NCI-H1105 (cell line): ENCODE data around the gene FJX1.
A peak's percentile ranks its signal among the peaks of the same experiment; 100 is the strongest.

Experiments used
- DNase-seq: peaks from one replicate; lab custom pipeline; 2025; lab: John Stamatoyannopoulos, UW

Gene FJX1

DNA sequence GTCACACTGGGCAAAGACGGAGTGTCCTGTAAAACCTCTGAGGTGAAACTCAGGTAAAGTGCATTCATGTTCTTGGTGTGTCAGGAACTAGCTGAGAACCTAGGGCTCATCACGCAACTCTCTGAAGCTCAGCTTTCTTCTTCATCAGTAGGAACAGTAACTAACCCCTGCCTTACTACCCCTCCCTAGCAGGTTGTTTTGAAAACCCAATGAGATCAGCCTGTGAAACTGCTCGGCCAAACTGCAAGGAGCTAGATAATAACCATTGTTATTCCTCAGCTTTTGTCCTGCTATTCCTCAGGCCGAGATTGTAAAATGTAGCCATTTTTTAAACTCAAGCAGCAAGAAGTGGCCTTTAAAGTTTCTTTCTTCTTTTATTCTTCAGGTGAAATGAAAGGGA, 9.8 kb upstream of the FJX1 start:
- no peak for DNase-seq

DNA sequence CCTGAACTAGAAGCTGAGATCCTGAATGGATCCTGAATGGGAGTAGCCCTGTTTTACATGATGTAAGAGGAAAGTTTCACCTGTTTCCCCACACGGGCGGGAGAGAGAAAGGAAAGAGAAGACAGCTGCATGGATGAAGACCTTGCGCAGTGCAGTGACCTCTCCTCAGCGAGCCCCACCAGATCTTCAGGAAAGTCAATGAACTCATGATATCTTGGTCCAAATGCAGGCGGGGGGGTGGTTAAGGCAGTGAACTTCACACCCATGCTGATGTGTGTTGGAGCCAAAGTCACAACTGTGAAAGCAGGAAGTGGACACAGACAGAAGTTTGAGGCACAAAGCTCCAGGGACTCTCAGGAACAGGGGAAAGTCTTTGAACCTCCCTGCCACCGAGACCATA, 8.6 kb upstream of the FJX1 start:
- DNase-seq = no peak

DNA sequence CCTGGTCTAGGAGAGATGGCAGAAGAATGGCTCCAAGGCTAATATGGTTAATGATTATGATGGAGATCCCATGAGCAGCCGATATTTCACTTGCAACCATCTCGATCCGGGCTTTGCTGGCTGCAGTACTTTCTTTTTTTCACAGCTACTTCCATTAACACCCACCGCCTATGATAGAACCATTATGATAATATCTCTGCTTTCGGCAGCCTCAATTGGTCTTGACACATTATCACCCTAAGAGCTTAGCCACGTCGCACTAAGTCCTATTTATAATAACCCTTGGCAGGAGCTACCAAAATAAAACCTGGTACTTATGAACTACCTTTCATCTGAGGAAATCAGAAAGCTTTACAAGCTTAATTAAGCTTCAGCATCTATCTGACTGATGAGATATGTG, 7.6 kb upstream of the FJX1 start:
- DNase-seq = no peak

DNA sequence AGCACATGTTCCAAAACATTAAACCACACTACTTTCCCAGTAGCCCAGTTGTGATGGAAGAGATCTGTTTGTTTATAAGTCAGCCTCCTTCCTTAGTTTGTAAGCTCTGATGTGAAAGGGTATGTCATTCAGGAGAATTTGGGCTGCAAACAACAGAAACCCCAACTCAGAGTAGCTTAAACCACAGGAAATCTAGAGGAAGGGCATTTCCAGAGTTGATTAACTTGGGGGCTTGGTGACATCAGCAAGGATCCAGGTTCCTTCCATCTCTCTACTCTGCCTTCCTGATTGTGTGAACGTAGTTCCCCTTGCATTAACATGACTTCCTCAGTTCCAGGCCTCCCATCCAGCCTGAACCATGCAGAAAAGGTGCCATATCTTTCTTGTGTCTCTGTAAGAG, 6.5 kb upstream of the FJX1 start:
- DNase-seq = no peak

DNA sequence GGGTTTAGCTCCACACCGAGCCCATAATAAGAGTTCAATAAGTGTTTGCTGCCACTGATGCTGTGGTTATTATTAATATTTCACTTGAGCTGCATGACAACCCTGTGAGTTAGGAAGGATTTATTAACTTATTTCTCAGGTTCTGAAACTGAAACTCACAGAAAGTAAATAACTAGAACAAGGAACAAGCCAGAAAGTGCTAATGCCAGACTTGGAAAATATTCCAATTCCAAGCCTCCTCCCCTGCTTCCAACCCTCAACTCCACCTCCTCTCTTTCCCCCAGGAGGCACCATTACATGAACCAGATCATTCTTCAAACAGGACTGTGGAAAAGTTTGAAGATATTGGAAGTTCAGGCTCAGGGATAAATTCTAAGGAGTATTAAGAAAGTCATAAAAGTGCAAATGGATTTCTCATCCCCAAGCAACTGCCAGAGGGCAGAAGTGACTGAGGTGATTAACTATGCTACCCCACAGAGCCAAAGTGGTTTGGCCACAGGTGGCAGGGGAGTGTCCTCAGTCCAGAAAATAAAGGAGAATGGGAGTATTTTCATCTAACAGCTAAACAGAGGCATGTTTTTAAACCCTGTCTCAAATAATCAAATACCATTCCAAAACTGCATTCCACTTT, 3.2 kb upstream of the FJX1 start:
- DNase-seq = no peak

DNA sequence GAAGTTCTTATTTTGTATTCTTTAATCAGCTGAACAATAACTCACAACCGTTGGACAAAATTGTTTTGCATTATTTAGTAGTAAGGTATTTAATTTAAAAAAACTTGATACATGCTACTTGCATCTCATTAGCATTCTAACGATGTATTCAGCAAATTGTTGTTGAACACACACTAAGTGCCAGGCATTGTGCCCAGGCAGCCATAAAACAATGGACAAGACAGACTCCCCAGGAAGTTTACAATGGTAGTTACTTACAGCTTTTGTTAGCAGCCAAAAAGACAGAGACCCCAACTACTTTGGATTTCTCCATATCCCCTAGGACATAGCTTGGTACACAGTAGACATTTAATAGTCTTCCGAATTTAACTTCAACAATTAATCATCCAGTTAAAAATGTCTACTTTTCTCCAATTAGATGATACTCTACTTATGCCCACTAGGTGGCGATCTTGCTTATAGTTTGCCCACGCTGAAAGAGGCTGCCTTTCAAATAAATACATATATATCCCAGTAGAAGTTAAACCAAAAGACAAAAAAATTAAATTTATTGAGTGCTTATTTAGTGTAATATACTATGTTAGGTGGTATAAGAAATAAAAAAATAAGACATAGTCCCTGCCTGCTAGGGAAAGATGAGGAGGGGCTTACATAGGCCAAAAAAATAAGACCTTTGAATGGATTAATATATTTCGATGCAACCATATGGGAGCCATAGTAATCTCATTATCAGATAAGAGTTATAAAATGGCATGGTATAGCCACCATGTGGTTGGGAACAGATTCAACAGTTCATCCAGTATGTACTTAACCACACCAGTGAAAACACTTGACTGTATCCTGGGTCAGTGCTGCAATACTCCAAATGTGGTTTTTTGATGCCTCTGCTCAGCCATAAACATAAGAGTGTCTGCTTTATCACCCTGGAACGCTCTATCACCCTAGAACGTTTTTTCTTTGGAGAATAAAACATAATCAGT, 2.0 kb upstream of the FJX1 start:
- peak; percentile 57 for DNase-seq

DNA sequence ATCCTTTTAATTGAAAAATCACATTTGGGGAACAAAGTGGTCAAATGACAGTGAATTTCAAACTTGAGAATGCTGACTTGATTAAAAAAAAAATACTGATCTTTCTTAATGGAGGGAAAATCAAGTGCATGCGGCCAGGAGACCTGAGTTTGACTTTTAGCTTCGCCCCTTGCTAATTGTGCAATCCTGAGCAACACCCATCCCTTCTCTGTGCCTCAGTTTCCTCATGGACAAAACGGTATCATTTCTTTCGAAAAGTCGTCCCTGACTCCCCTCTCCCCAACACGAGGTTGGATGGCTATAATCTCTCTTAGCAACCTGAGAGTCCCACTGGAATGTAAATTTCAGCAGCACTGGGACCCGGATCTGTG, 959 bp upstream of the FJX1 start:
- DNase-seq = no peak

DNA sequence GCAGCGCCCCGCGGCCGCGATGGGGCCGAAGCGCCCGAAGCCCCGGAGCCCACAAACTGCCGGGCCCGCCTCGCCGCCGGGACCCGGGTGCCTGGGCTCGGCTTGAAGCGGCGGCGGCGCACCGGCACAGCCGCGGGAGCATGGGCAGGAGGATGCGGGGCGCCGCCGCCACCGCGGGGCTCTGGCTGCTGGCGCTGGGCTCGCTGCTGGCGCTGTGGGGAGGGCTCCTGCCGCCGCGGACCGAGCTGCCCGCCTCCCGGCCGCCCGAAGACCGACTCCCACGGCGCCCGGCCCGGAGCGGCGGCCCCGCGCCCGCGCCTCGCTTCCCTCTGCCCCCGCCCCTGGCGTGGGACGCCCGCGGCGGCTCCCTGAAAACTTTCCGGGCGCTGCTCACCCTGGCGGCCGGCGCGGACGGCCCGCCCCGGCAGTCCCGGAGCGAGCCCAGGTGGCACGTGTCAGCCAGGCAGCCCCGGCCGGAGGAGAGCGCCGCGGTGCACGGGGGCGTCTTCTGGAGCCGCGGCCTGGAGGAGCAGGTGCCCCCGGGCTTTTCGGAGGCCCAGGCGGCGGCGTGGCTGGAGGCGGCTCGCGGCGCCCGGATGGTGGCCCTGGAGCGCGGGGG, 346 bp downstream of the FJX1 start:
- no peak for DNase-seq

DNA sequence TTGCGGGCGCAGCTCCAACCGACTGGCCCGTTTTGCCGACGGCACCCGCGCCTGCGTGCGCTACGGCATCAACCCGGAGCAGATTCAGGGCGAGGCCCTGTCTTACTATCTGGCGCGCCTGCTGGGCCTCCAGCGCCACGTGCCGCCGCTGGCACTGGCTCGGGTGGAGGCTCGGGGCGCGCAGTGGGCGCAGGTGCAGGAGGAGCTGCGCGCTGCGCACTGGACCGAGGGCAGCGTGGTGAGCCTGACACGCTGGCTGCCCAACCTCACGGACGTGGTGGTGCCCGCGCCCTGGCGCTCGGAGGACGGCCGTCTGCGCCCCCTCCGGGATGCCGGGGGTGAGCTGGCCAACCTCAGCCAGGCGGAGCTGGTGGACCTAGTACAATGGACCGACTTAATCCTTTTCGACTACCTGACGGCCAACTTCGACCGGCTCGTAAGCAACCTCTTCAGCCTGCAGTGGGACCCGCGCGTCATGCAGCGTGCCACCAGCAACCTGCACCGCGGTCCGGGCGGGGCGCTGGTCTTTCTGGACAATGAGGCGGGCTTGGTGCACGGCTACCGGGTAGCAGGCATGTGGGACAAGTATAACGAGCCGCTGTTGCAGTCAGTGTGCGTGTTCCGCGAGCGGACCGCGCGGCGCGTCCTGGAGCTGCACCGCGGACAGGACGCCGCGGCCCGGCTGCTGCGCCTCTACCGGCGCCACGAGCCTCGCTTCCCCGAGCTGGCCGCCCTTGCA, 1.0 kb downstream of the FJX1 start:
- DNase-seq = peak; percentile 51

DNA sequence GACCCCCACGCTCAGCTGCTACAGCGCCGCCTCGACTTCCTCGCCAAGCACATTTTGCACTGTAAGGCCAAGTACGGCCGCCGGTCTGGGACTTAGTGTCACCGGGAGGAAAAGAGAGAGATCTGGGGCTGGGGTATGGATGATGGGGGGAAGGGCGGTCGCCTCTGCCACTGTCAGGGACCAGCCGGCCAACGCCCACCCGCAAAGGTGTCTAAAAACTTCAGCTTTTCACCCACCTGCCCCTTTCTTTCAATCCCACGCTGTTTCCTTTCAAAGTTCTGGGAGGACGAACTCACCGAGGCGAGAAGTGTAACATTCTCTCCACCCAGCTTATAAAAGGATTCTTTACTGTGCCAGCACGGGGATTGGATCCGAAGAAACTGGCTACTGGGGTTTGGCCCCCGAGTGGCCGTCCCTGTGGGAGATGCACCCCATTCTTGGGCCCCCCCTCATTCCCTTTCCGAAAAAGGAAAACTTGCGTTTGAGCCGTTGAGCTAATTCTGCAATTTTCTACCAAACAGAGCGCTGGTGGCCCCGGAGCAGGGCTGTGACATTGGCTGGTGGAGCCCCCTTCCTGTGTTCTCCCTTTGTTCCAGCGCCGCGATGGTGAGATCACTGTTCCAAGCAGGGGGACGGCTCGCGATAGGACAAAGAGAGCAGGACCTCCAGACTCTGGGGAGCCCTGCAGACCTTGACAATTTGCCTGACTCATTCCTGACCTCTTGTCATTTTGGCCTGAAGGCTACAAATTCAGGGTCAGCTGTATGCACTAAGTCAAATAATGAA, 1.8 kb downstream of the FJX1 start:
- DNase-seq = no peak

DNA sequence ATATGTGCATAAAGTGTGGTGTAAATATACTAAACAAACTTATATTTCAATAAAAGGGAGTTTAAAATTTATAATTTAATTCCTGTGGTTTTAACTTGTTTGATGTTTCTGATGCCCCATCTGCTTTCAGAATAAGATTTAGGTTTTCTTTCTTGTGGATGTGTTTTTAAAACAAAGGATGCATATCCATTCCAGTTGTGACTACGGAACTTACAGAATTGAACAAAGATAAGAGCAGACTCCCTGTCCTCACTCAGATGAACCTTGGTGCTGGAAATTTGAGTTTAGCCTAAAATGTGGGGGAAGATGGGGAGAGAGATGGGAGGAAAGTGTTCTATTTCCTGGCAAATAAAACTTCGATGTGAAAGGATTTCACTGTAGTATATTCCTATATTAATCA, 2.5 kb downstream of the FJX1 start:
- DNase-seq = no peak

DNA sequence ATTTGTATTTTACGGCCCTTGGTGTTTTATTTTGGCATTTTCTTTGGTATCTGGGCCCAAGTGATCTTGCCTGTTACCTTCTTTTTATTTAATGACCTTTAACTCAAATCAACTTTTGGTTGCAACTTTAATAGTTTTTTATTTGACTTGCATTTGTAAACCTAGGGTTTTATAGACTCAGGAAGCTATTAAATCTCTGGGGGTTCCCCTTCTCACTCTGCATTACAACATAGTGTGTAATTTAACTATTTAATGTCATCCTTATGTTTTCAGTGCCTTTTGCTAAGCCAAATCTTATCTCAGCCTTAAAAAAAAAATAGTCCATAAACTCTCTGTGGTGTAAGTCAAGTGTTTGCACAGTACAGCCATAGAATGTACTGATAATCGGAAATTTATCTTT, 3.4 kb downstream of the FJX1 start:
- no peak for DNase-seq

DNA sequence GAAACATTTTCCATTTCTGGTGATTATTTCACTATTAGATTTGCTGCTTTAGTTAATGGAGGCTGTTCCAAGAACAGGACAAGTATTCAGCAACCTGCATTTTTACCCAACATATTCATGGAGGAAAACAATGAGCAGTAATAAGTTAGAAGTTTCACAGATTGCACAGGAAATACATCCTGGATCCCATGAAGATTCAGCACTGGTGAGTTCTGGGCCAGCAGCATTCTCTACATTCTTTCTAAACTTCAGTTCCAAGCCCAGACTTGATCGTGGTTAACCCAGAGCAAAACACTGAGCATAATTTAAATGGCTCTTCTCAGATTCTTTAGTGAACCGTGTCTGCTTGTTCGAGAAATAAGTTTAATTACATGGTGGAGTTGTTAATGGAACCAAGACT, 3.8 kb downstream of the FJX1 start:
- DNase-seq = no peak

DNA sequence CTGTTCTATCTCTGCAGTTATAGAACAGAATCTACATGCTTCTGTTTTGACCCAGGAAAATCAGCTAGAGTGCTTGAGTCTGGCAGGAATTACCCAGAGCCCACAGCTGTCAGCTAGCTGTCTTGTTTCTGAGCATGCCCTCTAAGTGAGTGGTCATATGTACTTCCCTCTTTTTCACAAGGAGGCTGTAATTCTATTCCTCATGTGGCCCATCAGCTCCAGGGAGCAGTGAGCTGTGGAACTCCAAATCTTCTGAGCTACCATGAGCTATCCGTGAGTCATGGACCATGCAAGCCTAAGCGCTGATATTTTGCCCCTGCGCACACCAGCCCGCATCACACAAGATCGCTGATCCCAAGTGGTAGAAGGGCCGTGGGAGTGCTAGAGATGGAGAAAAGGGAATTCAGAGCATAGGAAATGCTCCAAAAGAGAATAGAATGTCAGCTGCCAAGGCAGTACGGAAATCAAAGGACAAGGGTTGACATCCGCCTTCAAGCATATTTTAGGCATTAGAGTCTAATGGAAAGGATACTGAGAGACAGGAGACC, 5.4 kb downstream of the FJX1 start:
- no peak for DNase-seq

DNA sequence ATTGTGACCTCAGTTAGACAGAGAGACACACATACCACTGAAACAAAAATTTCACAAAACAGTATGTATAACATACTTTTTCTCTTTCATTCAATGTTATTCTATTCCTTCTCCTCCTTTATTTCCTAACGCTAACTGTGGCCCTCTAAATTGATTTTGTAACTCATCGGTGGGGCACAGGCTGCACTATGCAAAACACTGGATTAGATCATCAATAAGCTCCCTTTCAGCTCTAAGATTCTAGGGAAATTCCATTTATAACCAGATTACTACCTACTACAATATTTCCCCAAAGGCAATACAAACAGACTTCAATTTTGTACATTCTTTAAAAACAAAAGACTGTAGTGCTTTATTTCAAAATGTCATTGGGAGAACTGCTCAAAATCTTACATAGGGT, 6.1 kb downstream of the FJX1 start:
- DNase-seq = no peak

DNA sequence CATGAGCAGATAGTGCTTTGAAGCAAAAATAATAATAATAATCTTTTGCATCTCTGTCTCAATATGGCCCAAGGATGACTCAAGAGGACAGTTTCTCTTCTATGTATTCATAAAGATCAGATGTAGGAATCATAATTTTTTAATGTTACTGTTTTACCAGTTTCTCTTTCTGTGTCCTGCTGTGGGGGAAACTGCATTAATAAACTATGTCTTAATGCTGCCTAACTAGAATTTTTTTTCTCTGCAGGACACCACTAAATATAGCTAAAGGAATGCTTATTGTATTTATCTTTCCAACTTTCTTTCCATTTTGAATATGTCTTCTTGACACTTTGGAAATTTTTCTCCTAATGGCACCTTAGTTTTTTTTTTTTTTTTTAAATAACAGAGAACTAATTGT, 6.5 kb downstream of the FJX1 start:
- DNase-seq = no peak

DNA sequence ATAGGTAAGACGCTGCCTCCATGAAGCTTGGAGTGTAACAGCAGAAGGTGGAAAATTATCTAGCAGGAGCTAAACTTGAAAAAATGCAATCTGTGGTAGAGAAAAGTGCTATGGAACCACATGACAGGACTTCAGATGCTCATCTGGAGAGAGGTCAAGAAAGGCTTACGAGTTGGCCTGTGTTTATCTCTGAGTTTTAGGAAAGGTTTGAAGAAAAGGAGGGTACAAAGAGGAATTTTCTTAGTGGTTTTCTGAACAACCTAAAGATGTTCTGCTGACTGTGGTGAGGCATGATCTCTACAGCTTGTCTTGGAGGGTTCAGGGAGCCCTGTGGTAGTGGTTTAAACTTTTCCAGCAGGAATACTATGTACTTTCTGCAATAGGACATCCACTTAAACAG, 8.2 kb downstream of the FJX1 start:
- DNase-seq = no peak

DNA sequence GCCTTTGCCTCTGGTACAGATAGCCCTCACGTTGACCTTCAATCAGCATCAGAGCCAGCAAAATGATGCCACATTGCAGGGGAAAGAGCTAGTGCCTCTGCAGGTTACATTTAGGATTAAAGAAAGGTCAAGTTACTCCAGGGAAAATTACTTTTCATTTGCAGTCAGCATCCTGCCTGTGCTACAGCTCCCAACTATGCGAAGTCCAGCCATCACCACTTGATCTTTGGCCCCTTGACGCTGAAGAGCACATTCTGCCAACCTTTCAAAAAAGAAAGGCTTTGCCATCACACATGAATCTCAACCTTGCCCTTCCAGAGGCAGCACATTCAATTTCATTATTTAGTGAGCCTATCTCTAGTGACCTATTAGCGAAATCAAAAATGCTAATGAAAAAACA, 11.3 kb downstream of the FJX1 start:
- no peak for DNase-seq

DNA sequence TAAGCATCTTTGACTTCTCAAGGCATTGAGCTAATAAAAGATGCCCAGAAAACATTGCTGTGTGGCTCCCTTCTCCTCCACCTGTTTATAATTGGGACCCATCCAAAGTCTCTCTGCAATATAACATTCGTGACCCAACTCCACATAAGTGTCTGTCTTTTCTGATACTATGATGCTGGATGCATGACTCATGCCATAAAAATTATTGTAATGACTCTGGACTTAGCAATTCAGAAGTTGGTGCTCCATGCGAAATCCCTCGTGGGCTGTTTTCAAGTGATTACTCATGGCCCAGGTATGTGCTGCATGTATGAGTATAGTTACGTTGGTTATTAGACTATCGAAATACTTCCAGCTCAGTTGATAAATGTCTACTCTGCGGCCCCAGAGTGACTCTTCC, 11.7 kb downstream of the FJX1 start:
- DNase-seq = no peak

DNA sequence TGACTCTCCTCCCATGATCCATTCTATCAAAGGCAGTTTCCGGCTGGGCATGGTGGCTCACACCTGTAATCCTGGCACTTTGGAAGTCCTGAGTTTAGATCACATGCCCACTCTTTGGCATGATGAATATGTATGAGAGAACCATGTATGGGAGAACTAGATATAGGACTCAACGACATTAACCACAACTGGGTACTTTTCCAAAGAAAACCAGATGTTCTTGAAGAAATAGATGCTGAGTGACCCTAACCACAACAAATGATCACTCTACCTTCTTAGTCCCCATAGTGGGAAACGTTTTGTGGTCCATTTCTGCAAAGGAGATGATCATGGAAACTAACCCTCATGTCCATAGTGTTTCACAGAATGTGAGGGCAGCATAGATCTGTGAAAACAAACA, 13.6 kb downstream of the FJX1 start:
- no peak for DNase-seq

DNA sequence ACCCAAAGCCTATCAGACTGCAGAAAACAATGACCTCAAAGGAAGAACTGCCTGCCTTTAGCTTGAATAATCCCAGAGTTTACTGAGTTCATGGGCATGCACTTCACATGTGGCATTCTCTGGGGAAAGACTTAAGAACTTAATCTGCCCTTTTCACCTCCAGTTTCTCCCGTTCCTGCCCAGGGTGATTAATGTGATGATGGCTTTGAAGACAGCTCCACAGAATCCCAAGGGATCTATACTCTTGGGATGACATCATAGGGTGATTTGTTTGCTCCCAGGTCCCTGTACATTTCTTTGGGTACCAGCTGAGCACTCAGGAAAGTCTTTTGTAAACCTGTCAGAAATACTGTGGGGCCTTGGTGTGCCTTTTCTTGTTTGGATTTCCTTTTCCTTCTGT, 14.0 kb downstream of the FJX1 start:
- DNase-seq = no peak
